ENCODE data around the gene BRAF. TPM values are rescaled to one million over a fixed set of nuclear protein-coding genes. Genes with fewer than 3 reads are reported as not detected.

BRAF gene
- total RNA-seq, 1 experiment from 2014 or later, result 15.2 TPM

- Histone ChIP-seq H2AFZ (ENCODE audit: low read length) (no peak overlapping the region), H3K36me3 (ENCODE audit: low read depth, low read length) (no peaks in the 10 kb centered on the region; the same call in 1 of the 2 replicates), H3K4me3 (ENCODE audit: low read length) (no peak overlapping the region), H3K27ac (ENCODE audit: low read length) (no peak overlapping the region), H3K9me2 (replicated peaks; ENCODE audit: low read length) (no peaks in the 10 kb centered on the region), H3K79me2 (ENCODE audit: low read length) (no peaks in the 10 kb centered on the region), H3K9ac (ENCODE audit: low read length) (no peak overlapping the region), H3K4me2 (ENCODE audit: low read length) (no peak overlapping the region), H3K27me3 (ENCODE audit: low read length) (no peaks in the 10 kb centered on the region), H3K9me3 (ENCODE audit: low read length) (no peaks in the 10 kb centered on the region), H3K4me1 (ENCODE audit: insufficient read depth, low read length) (no peaks in the 10 kb centered on the region), H4K20me1 (ENCODE audit: low read length) (no peaks in the 10 kb centered on the region), H3F3A (ENCODE audit: low read length, unreplicated experiment) (no peaks in the 10 kb centered on the region)
- intact Hi-C loops (cut with micrococcal nuclease), result no loop called here
- ATAC-seq, result no peak
- DNase-seq, result no peak
- CTCF ChIA-PET, result no interaction called here
- TF ChIP-seq EZH2phosphoT487 (IDR thresholded peaks at IDR 0.05; ENCODE audit: borderline replicate concordance, low read length) (no peak), EZH2 (IDR thresholded peaks at IDR 0.05; ENCODE audit: low read length, unreplicated experiment) (no peak), CTCF (conservative IDR thresholded peaks at IDR 0.05; ENCODE audit: low read depth, low read length) (no peak)
- BruUV-seq (replicated peaks), result no TSS peak
- POLR2A ChIA-PET (ENCODE audit: unreplicated experiment), result no interaction called here
Measured at GRCh38 chr7:140684066-140684950, 240.4 kb downstream of the BRAF start.

- H3K79me2 ChIP-seq (ENCODE audit: low read length), result no peaks in the 10 kb centered on the region
- H2AFZ ChIP-seq (ENCODE audit: low read length), result no peak overlapping the region
- no peaks in the 10 kb centered on the region; the same call in 1 of the 2 replicates for H3K36me3 ChIP-seq (ENCODE audit: low read depth, low read length)
- no peak for ATAC-seq
- H3K4me3 ChIP-seq (ENCODE audit: low read length), result no peak overlapping the region
- H3K9me2 ChIP-seq (replicated peaks; ENCODE audit: low read length), result no peaks in the 10 kb centered on the region
- no peak for DNase-seq
- H4K20me1 ChIP-seq (ENCODE audit: low read length), result no peaks in the 10 kb centered on the region
- intact Hi-C loops (cut with micrococcal nuclease), result no loop called here
- no peaks in the 10 kb centered on the region for H3K9me3 ChIP-seq (ENCODE audit: low read length)
- no TSS peak for BruUV-seq (replicated peaks)
- CTCF ChIA-PET, result no interaction called here
- no peaks in the 10 kb centered on the region for H3K4me1 ChIP-seq (ENCODE audit: insufficient read depth, low read length)
- H3K4me2 ChIP-seq (ENCODE audit: low read length), result no peak overlapping the region
- no peak overlapping the region for H3K27ac ChIP-seq (ENCODE audit: low read length)
- TF ChIP-seq EZH2phosphoT487 (IDR thresholded peaks at IDR 0.05; ENCODE audit: borderline replicate concordance, low read length), result no peak
- TF ChIP-seq EZH2 (IDR thresholded peaks at IDR 0.05; ENCODE audit: low read length, unreplicated experiment), result no peak
- no peak for TF ChIP-seq CTCF (conservative IDR thresholded peaks at IDR 0.05; ENCODE audit: low read depth, low read length)
- H3K9ac ChIP-seq (ENCODE audit: low read length), result no peak overlapping the region
- H3F3A ChIP-seq (ENCODE audit: low read length, unreplicated experiment), result no peaks in the 10 kb centered on the region
- POLR2A ChIA-PET (ENCODE audit: unreplicated experiment), result no interaction called here
- H3K27me3 ChIP-seq (ENCODE audit: low read length), result no peaks in the 10 kb centered on the region
Measured at GRCh38 chr7:140683657-140684056, 241.1 kb downstream of the BRAF start.

- BruUV-seq (replicated peaks), result no TSS peak
- DNase-seq (no peak), ATAC-seq (no peak)
- no peaks in the 10 kb centered on the region for H3K9me2 ChIP-seq (replicated peaks; ENCODE audit: low read length)
- CTCF ChIA-PET, result no interaction called here
- no peaks in the 10 kb centered on the region for H3K27me3 ChIP-seq (ENCODE audit: low read length)
- no peak overlapping the region for H2AFZ ChIP-seq (ENCODE audit: low read length)
- intact Hi-C loops (cut with micrococcal nuclease), result no loop called here
- no peaks in the 10 kb centered on the region for H3K4me1 ChIP-seq (ENCODE audit: insufficient read depth, low read length)
- H3K4me3 ChIP-seq (ENCODE audit: low read length), result no peak overlapping the region
- H3K9ac ChIP-seq (ENCODE audit: low read length), result no peak overlapping the region
- H3F3A ChIP-seq (ENCODE audit: low read length, unreplicated experiment), result no peaks in the 10 kb centered on the region
- POLR2A ChIA-PET (ENCODE audit: unreplicated experiment), result no interaction called here
- H3K9me3 ChIP-seq (ENCODE audit: low read length), result no peaks in the 10 kb centered on the region
- H3K79me2 ChIP-seq (ENCODE audit: low read length), result no peaks in the 10 kb centered on the region
- H3K27ac ChIP-seq (ENCODE audit: low read length), result no peak overlapping the region
- TF ChIP-seq EZH2phosphoT487 (IDR thresholded peaks at IDR 0.05; ENCODE audit: borderline replicate concordance, low read length) (no peak), CTCF (conservative IDR thresholded peaks at IDR 0.05; ENCODE audit: low read depth, low read length) (no peak), EZH2 (IDR thresholded peaks at IDR 0.05; ENCODE audit: low read length, unreplicated experiment) (no peak)
- H4K20me1 ChIP-seq (ENCODE audit: low read length), result no peaks in the 10 kb centered on the region
- H3K4me2 ChIP-seq (ENCODE audit: low read length), result no peak overlapping the region
- no peaks in the 10 kb centered on the region; the same call in 1 of the 2 replicates for H3K36me3 ChIP-seq (ENCODE audit: low read depth, low read length)
Measured at GRCh38 chr7:140681766-140682165, 243.0 kb downstream of the BRAF start.

All from PC-3 (cell line).